Right renal cortex interstitium (tissue), 3 donors: ENCODE results near the gene SLC30A2. TPM values are rescaled to one million over a fixed set of nuclear protein-coding genes. Genes with fewer than 3 reads are reported as not detected.

Source experiments
- DNase-seq, 3 donors: peaks; one replicate each; pipeline ENCODE4 v3.0.0-alpha.2; 2013; ENCODE audit warnings: low read depth in 3 of 3, low spot score in 2 of 3
- polyA plus RNA-seq, 3 donors: library from polyadenylated mRNA; unstranded; fragments of 120-200 nt; gene quantifications; one replicate each; pipeline ENCODE4 v1.2.1, GENCODE V29; 2013; ENCODE audit not compliant: insufficient read length in 3 of 3

SLC30A2 gene
- polyA plus RNA-seq, 3 donors, result 2.8 to 4.9 (median 4.2) TPM

DNA sequence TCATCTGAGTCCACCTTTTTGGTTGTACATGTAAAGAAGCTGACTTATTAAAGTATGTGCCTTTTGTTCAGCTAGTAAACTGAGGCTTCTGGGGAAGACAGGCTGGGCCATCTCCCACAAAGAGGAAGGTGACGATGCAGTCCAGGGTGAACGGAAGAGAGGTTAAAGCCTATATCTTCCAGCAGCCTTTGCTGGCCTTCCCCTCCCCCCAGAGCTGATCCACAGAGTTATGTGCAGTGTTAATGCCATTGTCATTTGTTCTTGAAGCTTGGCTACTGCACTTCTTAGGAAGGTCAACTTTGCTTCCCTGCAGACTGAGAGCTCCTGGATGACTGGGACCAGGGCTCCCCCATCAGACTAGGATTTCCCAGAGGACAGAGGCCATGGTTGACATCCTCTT, 2.2 kb downstream of the SLC30A2 start:
- no peak for DNase-seq

DNA sequence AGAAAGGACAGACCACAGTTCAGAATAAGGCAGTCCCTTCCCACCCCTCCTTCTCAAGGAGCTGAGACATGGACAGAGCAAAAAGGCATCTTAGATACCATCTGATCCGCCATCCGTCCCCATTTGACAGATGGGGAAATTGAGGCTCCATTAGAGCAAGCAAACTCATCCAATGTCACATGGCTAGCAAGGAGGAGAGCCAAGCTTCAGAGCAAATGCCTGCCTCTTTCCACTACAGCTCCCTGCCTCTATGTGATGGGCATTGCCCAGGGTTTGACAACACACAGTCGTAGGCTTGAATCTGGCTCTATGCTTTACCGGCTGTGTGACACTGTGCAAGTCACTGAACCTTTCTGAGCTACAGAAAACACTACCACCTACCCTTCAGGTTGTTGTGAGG, 3.9 kb downstream of the SLC30A2 start:
- no peak for DNase-seq

DNA sequence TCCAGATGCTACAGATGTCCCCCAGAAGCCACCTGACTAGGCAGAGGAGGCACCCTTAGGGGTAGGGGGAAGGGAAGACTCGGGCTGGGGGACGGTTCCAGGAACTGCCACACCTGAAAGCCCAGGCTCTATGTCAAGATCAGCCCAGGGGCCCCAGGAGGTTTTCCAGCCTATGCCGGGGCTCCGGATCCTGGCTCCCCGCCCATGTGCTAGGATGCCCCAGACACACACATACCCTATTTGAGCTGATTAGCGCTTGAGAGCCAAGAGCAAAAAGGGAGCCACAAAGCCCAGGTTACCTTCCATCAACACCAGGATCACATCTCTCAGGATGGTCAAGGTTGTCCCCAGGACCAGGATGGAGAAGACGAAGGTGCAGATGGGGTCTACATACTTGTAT, 4.5 kb downstream of the SLC30A2 start:
- no peak for DNase-seq

DNA sequence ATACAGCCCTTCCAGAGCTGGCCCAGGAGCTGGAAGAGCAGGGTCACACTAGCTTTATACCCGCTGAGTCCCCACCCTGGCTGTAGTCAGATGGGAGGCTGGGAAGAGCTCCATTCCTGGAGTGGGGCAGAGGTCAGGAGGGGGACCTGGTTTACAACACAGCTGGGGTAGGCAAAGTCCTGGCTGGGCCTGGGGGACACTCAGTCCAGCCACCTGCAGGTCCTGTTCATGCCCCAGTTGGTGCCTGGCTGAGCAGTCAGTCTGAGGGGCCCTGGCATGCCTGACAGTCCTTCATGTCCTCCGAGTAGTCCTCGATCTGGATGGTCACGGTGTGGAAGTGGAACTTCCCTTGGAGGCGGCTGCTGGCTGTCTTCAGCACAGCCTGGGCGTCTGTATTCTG, 7.0 kb downstream of the SLC30A2 start:
- DNase-seq, result no peak

DNA sequence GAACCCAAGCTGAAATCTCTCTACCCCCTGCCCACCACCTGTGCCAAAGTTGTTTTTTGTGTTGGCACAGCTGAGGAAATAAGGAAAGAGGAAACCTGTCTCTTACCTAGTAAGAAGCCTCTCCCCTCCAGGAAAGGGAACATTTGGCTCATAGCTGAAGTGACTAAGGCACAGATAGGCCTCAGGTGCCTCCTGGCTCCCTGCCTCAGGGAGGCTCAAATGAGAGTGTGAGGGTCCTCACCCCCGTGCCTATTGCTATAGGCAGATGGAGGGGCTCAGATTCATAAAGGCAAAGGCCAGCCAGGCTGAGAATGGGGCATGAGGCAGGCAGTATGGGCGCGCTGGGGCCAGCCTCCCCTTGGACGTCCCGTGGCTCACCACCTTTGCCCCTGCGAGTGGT, 7.4 kb downstream of the SLC30A2 start:
- no peak for DNase-seq

DNA sequence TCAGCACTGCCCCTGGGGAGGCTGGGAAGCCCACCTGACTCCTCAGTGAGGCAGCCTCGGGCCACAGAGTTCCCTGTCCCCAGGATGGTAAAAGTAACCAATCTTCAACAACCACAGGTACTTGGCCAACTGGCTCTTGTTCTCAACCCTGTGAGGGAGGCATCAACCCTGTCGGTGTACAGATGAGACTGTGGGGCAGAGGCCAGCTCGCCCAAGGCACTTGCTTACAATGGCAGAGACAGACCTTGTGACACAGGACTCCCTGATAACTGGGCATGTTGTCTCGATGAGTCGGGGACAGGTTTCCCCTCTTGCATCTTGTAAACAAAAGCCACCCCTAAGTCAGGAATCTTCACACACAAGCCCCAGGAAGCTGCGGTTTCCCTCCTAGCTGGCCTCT, 8.0 kb downstream of the SLC30A2 start:
- no peak for DNase-seq

DNA sequence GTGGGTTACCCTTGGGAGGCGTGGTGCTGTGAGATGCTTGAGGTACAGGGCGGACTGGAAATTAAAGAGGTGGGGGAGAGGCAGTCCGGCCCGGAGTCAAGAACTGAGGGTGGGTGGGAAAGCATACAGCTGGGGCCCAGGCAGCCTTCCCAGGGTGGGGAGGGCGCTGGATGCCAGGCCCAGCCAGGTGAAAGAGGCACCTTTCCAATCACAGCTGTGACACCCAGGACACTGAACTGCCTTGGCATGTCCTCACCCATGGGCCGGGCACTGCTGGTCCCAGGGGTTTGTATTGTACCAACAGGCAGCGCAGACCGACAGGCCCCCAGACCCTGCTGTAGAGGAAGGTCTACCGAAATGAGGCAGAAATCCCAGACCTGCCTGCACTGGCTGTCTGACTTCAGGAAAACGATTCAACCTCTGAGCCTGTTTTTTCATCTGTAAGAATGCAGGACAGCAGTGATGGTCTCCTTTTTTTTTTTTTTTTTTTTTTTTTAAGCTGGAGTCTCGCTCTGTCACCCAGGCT, 9.1 kb downstream of the SLC30A2 start:
- DNase-seq, result no peak

DNA sequence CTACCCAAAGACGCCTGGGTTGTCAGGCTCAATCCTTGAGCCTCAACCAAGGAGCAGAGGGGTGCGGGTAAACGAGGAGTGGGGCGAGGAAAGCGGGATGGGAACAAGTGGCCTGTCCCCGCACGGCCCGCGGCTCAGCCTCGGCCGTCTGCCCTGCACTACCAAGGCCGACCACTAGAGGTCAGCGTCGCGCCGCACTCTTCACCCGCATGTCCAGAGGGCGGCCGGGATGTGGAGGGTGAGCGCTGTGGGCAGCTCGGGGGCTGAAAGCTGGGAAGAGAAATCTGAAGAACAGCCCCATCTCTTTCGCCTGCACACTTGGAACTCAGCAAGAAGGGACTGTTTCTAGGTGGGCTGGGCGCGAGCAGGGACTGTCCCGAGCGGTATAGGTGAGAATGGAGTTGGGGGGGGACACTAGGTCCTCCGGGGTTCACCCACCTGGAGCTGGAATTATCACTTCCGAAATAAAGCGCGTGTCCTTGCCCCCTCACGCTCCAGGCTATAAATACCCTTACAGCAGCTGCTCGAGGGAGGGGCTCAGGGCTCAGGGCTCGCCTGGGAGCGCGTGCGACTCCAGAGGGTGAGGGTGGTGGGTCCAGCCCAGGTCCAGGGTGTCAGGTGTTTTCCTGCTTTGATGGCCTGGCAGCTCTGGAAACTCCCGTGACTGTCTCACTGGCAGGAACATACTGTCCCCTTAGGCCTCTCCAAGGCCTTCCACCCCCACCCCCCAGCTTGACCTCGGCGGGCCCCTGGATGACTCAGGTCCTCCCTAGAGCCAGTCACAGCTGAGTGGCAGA, 9.8 kb downstream of the SLC30A2 start:
- DNase-seq, result peak; percentile 54 to 73 (median 57)

DNA sequence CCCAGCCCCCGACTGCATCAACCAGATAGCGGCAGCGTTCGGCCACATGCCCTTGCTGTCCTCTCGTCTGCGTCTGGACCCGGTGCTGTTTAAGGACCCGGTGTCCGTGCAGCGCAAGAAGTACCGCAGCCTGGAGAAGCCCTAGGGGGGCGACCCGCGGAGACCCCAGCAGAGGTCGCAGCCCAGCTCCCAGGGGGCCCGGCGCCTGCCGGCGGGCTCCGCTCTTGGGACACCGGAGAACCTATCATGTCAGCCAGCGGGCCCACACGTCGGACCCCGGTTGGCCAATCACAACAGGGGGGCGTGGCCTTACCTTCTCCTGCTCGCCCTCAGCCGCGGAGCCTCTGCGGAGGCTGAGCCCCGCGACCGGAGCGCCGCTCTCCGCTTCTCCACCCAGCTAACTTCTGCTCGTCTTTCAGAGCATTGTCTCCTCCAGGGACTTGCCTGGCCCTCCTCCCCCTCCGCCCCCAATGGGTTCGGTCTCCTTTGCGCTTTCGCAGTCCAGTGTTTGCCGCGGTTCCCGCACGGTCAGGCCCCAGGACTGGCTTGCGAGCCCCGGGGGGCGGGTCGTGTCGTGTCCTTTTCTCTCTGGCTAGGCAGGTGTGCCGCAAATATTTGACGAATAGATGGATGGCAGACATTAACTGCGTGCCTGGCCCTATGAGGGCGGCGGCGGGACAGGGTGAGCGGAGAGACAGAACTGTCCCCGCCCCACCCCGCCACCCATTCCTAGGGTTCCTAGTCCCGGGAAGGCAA, 10.5 kb downstream of the SLC30A2 start:
- peak; percentile 66 to 86 (median 75) for DNase-seq

DNA sequence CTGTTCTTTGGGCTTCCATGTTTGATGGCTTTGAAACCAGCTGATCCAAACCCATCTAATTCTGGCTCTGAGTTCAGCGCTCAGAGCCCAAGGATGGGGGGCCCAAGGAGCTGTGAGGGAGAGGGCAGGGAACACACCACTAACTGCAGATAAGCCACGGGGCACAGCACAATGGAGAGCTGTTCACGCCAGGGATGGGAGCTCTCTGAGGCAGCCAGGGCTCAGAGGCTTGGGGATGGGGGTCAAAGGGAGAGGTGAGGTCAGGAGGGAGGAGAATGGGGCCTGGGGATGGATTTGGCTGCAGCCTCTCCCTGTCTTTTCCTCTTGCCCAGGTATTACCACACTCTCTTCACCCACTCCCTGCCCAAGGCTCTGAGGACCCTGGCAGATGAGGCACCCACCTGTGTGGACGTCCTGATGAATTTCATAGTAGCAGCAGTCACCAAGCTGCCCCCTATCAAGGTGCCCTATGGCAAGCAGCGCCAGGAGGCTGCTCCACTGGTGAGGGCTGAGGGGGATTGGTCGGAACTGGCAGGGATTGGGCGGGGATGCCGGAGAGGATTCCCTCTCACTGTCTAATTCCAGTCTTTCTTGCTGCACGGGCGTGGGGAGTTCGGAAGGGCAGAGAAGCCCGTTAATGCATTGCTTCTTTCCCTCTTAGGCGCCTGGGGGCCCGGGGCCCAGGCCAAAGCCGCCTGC, 11.3 kb downstream of the SLC30A2 start:
- DNase-seq, result no peak

DNA sequence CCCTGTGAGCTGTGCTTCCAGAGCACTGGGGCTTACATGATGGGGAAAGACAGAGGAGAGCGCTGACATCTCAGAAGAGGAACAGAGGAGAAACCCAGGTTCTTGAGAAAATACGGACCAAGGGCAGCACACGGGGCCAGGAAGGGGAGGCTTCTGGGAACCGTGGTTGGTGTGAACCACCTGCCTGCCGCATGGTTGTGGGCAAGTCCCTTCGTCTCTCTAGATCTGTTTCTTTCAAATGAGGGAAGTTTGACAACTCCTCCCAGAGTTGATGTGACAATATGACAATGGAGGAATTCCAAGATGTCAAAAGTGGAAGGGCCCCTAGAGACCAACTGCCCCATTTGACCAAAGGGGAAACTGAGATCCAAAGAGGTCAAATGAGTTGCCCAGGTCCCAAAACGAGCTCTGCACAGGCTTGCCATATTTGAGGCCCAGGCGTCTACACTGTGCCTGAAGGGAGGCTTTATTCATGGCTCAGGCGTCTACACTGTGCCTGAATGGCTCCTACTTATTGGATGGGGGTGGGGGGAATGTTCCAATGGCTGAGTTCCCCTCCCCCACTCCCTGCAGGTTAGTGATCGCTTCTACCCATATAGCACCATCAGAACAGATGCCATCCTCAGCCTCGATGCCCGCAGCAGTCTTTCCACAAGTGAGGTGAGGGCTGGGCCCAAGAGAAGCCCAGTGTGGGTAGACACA, 13.1 kb downstream of the SLC30A2 start:
- no peak for DNase-seq

DNA sequence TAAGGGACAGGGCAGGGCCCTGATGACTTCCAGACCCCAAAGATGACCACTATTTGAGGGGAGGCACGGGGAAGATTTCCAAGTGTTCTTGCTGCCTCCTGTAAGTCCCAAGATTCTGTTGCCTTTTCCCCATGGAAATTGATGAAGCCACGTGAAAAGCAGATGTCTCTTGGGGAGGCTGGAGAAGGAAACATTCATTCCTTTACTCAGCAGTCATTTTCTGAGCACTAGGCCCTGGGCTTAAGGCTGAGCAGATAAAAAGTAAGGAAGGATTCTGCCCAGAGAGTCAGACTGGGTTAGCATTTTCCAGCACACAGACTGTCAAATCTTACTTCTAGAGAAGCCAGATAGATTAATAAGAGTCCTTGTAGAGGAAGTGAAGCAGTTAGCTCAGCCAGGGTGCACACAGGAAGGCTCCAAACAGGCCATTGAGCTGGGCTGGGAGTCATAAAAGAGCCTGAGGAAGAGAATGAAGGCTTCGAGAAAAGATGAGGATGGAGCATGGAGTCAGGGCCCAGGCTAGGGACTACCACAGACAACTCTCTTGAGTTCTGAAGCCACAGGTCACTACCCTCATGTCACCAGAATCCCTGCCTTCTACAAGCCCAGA, 14.2 kb downstream of the SLC30A2 start:
- no peak for DNase-seq

DNA sequence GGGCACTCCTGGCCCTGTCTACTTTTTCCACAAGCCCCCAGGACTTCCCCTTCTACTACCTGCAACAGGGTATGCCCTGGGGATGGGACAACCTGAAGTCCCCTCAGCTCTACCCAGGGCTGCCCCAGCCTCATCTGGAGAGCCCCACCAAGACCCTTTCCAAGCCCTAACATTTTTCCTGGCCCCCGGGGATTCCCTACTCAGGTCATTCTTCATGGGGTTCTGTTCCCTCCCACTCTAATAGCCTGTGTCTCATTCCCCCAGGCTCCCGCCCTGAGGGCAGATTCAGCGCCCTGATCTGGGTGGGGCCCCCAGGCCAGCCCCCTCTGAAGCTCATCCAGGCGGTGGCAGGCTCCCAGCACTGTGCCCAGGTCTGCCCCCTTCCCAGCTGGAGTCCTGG, 14.7 kb downstream of the SLC30A2 start:
- no peak for DNase-seq

DNA sequence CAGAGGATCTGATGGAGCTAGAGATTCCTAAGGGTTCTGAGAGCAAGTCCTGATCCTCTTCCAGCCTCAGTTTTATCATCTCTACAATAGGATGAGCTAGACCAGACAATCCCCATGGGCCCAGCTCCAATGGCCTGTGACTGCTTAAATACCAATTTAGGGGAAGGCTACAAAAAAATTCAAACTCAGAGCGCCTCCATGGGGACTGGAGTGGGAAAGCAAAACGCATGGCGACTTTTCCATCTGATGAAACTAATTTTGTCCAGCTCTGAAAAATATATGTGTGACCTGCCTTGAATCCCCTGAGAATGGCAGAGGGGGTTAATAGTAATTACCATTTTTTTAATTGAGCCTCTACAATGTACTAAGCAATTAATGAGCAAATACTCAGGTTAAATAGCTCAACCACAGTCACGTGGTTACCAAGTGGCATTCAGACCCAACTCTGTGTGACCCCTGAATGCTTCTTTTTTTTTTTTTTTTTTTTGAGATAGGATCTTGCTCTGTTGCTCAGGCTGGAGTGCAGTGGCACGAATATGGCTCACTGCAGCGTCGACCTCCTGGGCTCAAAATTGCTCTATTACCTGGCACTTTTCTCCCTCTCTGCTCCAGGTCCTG, 15.9 kb downstream of the SLC30A2 start:
- DNase-seq, result no peak

DNA sequence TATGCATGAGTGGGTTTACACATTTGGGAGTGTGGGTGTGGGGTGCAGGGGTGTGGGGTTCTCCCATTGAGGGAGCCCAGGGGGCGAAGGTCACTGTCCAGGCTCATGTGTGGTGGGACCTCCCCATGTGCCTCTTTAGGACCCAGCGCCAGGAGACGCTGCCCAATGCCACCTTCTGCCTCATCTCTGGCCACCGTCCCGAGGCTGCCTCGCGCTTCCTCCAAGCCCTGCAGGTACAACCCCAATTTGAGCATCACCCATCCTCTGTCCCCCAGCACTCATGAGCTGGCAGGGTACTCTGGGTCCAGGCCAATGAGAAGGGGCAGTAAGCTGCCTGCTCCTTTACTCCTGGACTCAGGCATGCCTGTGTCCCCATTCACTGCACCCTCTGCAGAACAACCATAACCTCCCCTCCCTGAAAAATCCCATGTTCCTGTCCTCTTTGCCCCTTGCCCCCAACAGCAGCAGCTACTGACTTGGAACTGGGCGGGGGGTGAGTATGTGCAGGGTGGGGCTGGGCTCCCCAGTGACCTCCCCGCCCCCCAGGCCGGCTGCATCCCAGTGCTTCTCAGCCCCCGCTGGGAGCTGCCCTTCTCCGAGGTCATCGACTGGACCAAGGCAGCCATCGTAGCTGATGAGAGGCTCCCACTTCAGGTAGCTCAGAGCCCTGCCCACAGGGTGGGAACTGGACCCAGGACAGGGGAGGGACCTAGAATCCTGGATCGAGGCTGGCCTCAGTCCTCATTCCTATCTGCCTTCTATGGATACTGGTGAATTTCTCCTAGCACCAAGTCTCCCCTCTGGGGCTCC, 16.7 kb downstream of the SLC30A2 start:
- no peak for DNase-seq

DNA sequence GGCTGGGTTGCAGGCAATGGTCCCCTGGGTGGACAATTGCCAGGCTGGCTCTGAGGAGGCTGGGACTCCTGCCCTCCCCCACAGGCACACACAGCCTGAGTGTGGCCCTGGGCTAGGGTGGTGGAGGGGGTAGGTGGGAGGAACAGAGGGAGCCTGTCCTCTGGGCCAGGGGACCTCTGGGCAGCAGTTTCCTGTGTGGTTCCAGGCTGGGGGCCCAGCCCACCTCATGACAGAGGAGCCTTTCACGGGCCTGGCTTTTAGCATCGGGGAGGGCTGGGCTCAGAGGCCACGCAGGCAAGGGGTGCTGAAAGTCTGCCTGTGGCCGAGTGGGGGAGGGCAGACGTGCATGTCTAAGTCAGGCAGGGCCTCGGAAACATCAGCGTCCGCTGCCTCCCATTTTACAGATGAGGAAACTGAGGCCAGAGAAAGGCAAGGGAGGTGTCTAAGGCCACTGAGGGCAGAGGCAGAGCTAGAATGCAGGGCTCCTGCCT, 17.4 kb downstream of the SLC30A2 start:
- no peak for DNase-seq

DNA sequence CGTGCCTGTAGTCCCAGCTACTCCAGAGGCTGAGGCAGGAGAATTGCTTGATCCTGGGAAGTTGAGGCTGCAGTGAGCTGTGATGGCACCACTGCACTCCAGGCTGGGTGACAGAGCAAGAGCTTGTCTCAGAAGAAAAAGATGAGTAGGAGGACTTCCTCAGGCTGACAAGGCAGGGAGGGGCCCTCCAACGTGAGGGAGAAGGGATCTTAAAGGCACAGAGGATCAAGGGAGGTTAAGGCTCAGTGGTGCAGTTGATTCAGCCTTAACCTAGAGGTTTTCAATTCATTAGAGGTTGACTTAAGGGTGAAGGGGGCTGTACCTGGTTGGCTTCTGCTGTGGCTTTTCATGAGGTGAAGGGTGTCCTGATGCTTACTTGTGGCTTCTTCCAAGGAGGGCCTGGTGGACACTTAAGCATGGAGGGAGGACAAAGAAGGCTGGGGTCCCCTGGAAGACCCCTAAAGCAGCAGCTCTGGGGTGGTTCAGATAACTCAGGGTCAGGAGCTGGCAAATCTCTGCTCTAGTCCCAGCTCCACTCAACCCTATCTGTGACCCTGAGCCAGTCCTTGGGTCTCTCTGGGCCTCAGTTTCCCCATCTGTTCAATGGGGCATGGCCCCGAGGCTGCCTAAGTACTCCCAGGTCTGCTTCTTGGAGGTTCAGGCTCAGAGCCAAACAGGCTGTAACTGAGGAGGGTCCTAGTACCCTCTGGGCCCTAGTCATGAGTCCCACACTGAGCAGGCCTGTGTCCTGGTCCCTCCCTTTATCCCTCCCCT, 18.0 kb downstream of the SLC30A2 start:
- DNase-seq, result no peak

DNA sequence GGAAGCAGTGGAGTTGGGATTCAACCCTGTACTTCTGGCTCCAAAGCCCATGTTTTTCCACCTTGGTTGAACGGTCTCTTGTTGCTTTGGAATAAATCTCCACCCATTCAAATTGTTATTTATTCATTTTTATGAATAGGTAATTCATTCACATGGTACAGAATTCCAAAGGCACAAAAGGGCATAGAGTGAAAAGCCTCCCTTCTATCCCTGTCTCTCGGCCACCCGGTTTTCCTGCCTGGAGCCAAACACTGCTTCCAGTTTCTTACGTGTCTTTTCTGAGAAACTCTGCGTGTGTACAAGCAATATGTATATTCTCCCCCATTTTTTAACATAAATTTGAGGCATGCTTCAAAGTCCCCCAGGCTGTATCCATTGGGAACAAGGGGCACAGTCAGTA, 20.4 kb downstream of the SLC30A2 start:
- DNase-seq, result no peak
